Activated B cell treated with CpG ODN at 0.5 μM for 24 hours (primary cell): ENCODE measurements around the gene EXOG. TPM values are rescaled to one million over a fixed set of nuclear protein-coding genes. Genes with fewer than 3 reads are reported as not detected.
A peak's percentile ranks its signal among the peaks of the same experiment; 100 is the strongest.

Source experiments
- ATAC-seq: fragments of 200-7000 bp; cut with Tn5 transposase; one replicate; pipeline ENCODE4 v1.10.0; 2021; ENCODE audit warnings: low read depth, mild to moderate bottlenecking, moderate library complexity
- CTCF ChIA-PET: fragments of 350-600 bp; sonication (Branson Sonifier 250); formaldehyde crosslinking; loops from one replicate; lab custom pipeline; 2021; ENCODE audit warnings: antibody characterized with exemption; lab: Charles Lee
- POLR2A ChIA-PET: fragments of 350-600 bp; sonication (Branson Sonifier 250); formaldehyde crosslinking; loops from one replicate; lab custom pipeline; 2021; ENCODE audit warnings: antibody characterized with exemption; lab: Charles Lee
- DNase-seq: peaks from one replicate; pipeline ENCODE4 v3.0.0; 2022
- H3K27ac Mint-ChIP-seq: one replicate; pipeline ENCODE4 v1.8.0; 2020; ENCODE audit warnings: mixed read lengths
- H3K27me3 Mint-ChIP-seq: one replicate; pipeline ENCODE4 v1.8.0; 2021; ENCODE audit warnings: mixed read lengths
- H3K36me3 Mint-ChIP-seq: one replicate; pipeline ENCODE4 v1.8.0; 2021; ENCODE audit warnings: low read depth, mixed read lengths
- H3K4me1 Mint-ChIP-seq: one replicate; pipeline ENCODE4 v1.8.0; 2021; ENCODE audit warnings: mixed read lengths
- H3K4me3 Mint-ChIP-seq: one replicate; pipeline ENCODE4 v1.8.0; 2020; ENCODE audit warnings: mild to moderate bottlenecking, mixed read lengths
- H3K9me3 Mint-ChIP-seq: one replicate; pipeline ENCODE4 v1.8.0; 2020; ENCODE audit warnings: mixed read lengths
- CTCF ChIP-seq: fragments of 200-600 bp; IDR thresholded peaks from one replicate; pipeline ENCODE4 v1.8.0; 2022; ENCODE audit warnings: antibody characterized with exemption, mild to moderate bottlenecking
- intact Hi-C: fragments of 100-400 bp; cut with micrococcal nuclease; formaldehyde crosslinking; loops from one replicate; pipeline ENCODE4 v1.15.1; 2024
- total RNA-seq: library from RNA; stranded (reverse); gene quantifications from 2 replicates; pipeline ENCODE4 v1.2.3, GENCODE V29; 2022

The EXOG gene
- total RNA-seq, result 26.8 and 32.3 TPM in 2 replicates

DNA sequence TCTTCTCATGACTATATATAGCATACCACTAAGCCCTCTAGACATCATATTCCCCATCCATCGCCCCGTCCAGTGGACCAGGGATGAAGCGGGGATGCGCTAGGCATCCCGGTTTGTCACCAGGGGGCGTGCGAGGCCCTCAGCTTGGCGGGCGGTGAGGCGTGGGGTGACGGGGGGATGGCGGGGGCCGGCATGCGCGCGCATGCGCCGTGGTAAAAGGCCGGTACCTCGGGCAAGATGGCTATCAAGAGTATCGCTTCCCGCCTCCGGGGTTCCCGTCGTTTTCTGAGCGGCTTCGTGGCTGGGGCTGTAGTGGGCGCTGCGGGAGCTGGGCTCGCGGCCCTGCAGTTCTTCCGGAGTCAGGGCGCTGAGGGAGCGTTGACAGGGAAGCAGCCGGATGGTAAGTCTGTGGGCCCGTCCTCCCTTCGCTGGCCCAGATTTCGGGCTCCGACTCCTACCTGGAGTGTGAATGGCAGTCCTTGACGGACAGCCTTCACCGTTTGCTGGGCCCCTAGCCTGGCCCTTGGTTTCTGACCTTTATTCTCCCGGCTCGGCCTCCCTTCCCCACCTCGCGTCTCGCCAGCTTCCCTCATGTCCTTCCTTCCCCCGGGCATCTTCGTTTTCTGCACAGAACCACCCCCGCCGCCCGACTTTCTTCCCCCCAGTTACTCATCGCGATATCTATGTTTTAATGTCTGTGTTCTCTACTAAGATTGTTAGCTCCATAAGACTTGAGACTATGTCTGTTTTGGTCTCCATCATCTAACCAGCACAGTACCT lies at the start of gene EXOG:
Gene EXOG (plus strand): TSS at position 210 of the 780 bp plus-strand sequence. CDS start 28 bp downstream, at position 238.
- Mint-ChIP-seq H3K4me3 (peak within 1 kb of the TSS; percentile 98), H3K4me1 (peaks cover 8% of the 10 kb centered on the region), H3K9me3 (no peaks in the 10 kb centered on the region), H3K36me3 (peaks cover 22% of the 10 kb centered on the region), H3K27me3 (no peaks in the 10 kb centered on the region), H3K27ac (peak within 1 kb of the TSS; percentile 88)
- peak; percentile 96 for ATAC-seq
- peak; percentile 97 for TF ChIP-seq CTCF
- ChIA-PET CTCF (interaction anchor here (0.7 to 2.7 kb wide), 9 partner anchors 14 to 1781 kb away, joined by 3 to 12 read pairs (median 4); partner anchors contain the start of gene XYLB), POLR2A (interaction anchor here (0.6 to 1.5 kb wide), 8 partner anchors 10 to 502 kb away, joined by 3 to 7 read pairs (median 3); partner anchors contain the start of gene ACAA1)
- intact Hi-C loops, result loop anchor here (1.0 to 5.0 kb wide), 7 partner anchors 44 to 1811 kb away; partner anchors contain the start of genes ACAA1, ACVR2B, EIF1B and OXSR1
- peak; percentile 88 for DNase-seq

- no peak for TF ChIP-seq CTCF
- no peaks in the 10 kb centered on the region for H3K4me1 Mint-ChIP-seq
- no peak overlapping the region for H3K4me3 Mint-ChIP-seq
- H3K27me3 Mint-ChIP-seq, result peaks cover 27% of the 10 kb centered on the region
- ChIA-PET POLR2A (no interaction called here), CTCF (no interaction called here)
- ATAC-seq (no peak), DNase-seq (no peak)
- intact Hi-C loops, result no loop called here
- H3K27ac Mint-ChIP-seq, result no peak overlapping the region
- H3K36me3 Mint-ChIP-seq, result no peaks in the 10 kb centered on the region
- H3K9me3 Mint-ChIP-seq, result peaks cover 3% of the 10 kb centered on the region
Measured at GRCh38 chr3:38446812-38447211, 49.3 kb upstream of the EXOG start.

DNA sequence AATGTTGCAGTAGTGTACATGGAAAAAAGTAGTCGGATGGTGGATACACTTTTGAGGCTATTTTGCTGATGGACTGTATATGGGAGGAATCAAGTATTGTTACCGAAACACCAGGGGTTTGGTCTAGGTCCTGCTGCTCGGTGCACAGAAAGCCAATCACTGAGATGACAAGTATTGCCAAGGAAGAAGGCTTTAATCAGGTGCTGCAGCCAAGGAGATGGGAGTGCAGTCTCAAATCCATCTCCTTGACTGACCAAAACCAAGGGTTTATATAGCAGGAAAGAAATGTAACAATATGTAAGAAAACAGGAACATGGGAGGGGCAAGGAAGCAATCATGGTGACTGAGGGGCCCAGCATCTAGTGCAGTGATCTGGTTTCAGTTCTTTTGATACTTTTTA lies 45.3 kb upstream of the EXOG start:
- DNase-seq (no peak), ATAC-seq (no peak)
- Mint-ChIP-seq H3K4me1 (peaks cover 14% of the 10 kb centered on the region), H3K36me3 (peaks cover 2% of the 10 kb centered on the region), H3K27me3 (peaks cover 32% of the 10 kb centered on the region), H3K9me3 (peaks cover 3% of the 10 kb centered on the region), H3K27ac (no peak overlapping the region), H3K4me3 (no peak overlapping the region)
- ChIA-PET CTCF (no interaction called here), POLR2A (no interaction called here)
- intact Hi-C loops, result loop anchor here (5.0 kb wide), 1 partner anchor 46 kb away; the partner anchor contains the start of gene EXOG
- TF ChIP-seq CTCF, result no peak

DNA sequence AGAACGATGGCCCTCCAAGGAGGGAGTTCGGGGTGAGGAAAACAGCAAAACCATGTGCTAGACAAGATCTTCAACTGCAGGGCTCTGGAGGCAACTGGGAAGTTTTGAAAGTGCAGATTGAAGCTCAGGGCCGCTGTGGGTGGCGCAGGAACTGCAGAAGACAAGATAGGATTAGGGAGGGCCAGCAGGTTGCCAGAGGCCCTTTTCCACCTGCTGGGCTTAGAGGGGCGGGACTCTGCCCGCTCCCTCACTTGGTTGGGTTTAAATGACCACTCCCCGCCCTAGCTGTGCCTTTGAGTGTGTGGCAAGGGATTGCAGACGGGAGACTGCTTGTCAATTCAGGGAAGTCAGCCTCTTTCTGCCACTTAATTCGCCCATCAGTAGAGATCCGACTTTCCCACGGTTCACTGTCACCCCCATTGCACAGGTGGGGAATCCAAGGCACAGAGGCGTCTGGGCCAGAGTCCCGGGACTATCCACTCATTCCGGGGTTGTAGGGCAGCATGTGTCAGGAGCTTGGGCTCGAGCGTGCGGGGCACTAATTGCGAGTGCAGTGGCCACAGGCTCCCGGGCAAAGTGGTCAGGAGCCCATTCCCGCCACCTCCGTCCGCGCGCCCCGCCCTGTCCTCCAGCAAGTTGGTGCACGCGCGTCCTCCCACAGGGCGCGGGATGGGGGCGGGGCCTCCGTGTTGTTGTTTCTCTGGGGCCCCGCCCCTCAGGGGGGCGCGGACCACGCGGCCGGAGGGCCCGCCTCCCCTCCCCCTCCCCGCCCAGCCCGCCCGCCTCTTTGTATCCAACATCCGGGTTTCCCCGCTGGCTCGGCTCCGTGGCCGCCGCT lies 42.8 kb upstream of the EXOG start, which contains the start of gene ACVR2B:
Gene ACVR2B (plus strand): TSS at position 816 of the 838 bp plus-strand sequence. CDS start 433 bp downstream, outside the sequence.
- no peaks in the 10 kb centered on the region for H3K9me3 Mint-ChIP-seq
- POLR2A ChIA-PET, result interaction anchor here (0.5 to 0.9 kb wide), 2 partner anchors 316 to 430 kb away, joined by 3 to 5 read pairs; partner anchors contain the start of gene ACAA1
- peaks cover 2% of the 10 kb centered on the region for H3K36me3 Mint-ChIP-seq
- intact Hi-C loops, result loop anchor here (5.0 kb wide), 1 partner anchor 44 kb away; the partner anchor contains the start of gene EXOG
- no peak for TF ChIP-seq CTCF
- CTCF ChIA-PET, result no interaction called here
- no peak within 1 kb of the TSS for H3K27ac Mint-ChIP-seq
- ATAC-seq (peak; percentile 73), DNase-seq (peak; percentile 36)
- H3K4me1 Mint-ChIP-seq, result peaks cover 14% of the 10 kb centered on the region
- peaks cover 29% of the 10 kb centered on the region for H3K27me3 Mint-ChIP-seq
- peak within 1 kb of the TSS; percentile 92 for H3K4me3 Mint-ChIP-seq
